GM19193 (cell line): ENCODE data around the gene BAIAP2L2.

ENCODE experiments used
- POLR2A ChIP-seq: IDR thresholded peaks from 4 replicates; pipeline ENCODE4 v1.6.1; 2011; ENCODE audit not compliant: insufficient read depth, insufficient read length; ENCODE audit errors: extremely low read depth

Gene BAIAP2L2, protein sequence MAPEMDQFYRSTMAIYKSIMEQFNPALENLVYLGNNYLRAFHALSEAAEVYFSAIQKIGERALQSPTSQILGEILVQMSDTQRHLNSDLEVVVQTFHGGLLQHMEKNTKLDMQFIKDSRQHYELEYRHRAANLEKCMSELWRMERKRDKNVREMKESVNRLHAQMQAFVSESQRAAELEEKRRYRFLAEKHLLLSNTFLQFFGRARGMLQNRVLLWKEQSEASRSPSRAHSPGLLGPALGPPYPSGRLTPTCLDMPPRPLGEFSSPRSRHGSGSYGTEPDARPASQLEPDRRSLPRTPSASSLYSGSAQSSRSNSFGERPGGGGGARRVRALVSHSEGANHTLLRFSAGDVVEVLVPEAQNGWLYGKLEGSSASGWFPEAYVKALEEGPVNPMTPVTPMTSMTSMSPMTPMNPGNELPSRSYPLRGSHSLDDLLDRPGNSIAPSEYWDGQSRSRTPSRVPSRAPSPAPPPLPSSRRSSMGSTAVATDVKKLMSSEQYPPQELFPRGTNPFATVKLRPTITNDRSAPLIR

DNA sequence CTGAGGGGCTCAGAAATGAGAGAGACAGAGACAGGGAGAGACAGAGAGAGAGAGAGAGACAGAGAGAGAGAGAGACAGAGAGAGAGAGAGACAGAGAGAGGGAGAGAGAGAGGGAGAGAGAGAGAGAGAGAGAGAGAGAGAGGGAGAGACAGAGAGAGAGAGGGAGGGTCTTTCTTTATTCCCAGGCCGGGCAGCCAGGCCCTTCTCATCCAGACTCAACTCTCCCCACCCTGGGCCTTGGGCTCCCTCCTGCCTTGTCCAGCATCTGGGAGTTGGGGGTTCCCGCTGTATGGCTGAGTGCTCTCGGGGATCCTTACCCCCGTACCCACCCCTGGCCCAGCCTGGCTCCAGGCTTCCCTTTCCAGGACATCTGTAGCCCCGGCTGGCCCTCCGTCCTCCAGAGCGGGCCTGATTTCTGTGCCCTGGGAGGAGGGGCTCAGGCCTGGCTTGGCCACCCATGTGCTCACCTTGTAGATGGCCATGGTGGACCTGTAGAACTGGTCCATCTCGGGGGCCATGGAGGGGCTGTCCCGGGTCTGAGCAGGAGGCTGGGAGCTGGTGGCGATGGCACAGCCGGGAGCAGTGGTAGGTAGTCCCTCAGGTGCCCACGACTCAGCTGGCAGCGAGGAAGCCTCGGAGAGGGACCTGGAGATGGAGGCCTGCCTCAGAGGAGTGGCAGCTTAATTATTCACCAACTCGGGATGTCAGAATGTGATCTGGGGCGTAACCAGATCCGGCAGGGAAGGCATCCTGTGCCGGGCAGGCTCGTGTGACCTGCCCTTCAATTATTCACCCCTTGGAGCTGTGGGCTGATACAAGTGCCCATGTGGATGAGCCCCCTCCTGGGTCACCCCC, at the start of gene BAIAP2L2:
Gene BAIAP2L2, minus strand, starts transcription at position 677 of the 855 bp plus-strand sequence. Its CDS starts 159 bp downstream, at position 518.
- TF ChIP-seq POLR2A, result no peak

DNA sequence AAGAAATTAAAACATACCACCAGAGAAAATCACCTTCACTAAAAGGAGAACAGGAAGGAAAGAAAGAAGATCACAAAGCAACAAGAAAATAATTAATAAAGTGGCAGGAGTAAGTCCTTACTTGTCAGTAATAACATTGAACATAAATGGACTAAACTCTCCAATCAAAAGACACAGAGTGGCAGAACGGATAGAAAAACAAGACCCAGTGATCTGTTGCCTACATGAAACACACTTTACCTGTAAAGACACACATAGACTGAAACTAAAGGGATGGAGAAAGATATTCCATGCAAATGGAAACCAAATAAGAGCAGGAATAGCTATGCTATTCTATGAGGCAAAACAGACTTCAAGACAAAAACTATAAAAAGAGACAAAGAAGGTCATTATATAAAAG, 45.2 kb upstream of the BAIAP2L2 start:
- no peak for TF ChIP-seq POLR2A

- TF ChIP-seq POLR2A, result no peak
Observed at GRCh38 chr22:38153821-38154562, 43.5 kb upstream of the BAIAP2L2 start.

GRCh38 chr22:38151126-38151500, 40.6 kb upstream of the BAIAP2L2 start:
- no peak for TF ChIP-seq POLR2A

DNA sequence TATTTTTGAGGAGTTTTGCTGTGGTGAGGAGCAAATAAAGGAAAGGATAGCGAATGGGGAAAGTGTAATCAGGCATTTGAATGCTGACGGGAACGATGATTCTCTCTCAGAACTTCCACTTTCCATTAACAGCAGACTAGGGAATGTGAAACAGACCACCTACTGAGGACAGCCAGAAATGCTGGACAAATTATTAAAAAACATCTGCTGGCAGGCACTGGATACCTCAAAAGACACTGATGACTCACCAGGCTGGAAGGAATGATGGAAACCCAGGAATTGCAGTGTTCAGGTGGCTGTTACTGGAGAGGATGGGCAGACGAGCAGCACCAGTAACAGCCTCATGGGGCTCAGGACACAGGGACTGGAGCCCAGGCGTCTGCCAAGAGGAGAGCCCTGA, 37.8 kb upstream of the BAIAP2L2 start:
- TF ChIP-seq POLR2A, result no peak

DNA sequence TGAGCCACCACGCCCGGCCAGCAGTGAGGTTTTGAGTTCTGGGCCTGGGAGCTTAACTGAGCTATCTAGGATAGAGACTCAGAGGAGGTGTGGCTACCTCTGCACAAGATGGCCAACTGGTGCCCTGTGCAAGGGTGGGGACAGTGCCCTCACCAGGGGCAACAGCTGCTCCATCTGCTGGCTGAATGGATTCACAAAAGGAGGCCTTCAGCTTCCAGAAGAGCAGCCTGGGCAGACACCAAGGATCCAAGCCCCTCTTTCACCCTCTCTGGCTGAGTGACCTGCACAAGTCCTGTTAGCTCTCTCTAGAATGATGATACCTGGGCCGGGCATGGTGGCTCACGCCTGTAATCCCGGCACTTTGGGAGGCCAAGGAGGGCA, 33.5 kb upstream of the BAIAP2L2 start:
- TF ChIP-seq POLR2A, result no peak

DNA sequence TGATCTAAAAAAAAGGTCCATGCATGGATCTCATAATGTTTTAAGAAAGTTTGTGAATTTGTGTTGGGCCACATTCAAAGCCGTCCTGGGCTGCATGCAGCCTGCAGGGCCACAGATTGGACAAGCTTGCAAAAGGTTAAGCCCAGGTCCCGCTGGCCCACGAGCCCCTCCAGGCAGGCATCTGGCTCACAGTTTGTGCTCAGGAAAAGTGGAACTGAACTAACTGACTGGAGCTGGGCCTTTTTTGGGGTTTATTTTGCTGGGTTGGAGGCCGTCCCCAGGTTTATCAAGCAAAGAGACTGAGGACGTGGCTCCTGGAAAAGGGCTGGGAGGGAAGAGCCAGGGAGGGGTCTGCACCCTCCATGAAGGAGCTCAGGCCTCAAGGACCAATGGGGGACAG, 32.1 kb upstream of the BAIAP2L2 start:
- TF ChIP-seq POLR2A, result no peak

GRCh38 chr22:38141217-38141973, 30.9 kb upstream of the BAIAP2L2 start:
- no peak for TF ChIP-seq POLR2A

DNA sequence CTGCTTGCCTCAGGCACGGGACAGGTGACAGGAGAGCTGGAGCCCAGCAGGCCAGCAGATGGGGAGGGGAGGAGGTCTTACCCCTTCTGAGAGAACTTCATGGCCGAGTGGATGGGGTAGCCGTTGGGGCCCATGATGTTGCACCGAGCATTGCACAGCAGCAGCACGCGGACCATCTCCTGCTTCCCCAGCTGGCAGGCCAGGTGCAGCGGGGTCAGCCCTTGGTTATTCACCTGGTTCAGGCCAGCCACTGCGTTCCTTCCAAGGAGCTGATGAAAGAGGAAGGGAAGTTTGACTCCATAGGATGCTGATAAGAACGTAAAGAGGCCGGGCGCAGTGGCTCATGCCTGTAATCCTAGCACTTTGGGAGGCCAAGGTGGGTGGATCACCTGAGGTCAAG, 29.4 kb upstream of the BAIAP2L2 start:
- no peak for TF ChIP-seq POLR2A

DNA sequence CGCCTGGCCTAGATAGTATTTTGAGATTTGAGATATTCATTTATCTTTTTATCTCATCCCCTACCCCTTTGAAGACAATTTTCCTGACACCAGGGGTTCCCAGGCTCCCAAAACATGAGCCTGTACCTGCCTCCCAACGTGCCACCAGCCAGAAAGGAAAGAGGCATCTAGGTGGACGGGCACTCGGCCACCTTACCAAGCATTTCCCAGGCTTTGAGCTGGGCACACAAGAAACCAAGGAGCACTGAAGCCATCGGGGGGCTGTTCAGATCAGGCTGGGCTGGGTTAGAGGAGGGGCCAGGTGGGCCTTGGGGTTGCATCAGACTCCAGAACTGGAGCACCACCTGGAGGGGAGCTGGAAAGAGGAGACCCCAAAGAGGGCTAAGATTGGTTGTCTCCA, 28.5 kb upstream of the BAIAP2L2 start:
- TF ChIP-seq POLR2A, result no peak

DNA sequence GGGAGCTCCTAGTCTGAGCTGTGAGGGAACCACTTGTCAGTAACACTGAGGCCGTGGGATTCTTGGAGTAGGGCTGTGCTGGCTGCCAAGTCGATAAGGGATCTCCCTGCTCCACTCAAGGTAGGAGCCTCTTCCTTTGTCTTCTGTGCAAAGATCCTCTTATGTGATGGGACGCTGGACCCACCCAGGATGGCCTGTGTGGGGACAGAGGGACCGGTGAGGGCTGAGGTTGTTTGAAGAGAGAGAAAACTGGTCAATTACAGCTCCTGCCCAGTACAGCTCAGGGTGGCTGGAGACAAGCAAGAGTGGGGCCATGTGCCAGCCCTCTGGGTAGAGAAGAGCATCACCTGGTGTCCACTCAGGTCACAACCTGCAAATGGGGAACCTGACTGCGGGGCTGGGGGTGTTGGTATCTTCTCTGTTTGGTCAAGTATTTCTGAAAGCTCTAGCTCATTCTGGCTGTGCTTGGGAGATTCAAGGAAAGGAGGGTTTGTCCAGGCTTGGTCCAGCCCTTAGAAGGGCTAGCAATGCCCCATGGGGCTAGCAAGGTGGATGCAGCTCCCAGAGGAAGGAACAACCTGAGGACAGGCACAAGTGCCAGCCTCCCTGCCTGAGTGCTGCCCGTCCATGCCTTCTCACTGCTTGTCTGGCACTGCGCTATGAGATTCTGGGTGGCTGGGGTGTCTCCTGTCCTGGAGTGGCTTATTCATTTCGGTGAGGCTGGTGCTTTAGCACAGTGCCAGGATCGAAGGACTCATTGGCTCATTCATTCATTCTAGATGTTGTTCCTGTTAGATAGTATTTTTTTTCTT, 27.6 kb upstream of the BAIAP2L2 start:
- no peak for TF ChIP-seq POLR2A

DNA sequence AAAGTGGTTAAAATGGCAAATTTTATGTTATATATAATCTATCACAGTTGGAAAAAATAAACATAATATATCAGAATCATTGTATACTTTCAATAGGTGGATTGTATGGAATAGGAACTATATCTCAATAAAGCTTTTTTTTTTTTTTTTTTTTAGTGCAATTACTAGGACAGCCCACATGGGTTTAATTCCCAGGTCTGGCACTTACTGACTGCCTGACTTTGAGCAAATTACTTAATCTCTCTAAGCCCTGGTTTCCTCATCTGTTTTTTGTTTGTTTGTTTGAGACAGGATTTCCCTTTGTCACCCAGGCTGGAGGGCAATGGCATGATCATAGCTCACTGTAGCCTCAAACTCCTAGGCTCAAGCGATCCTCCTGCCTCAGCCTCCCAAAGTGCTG, 26.1 kb upstream of the BAIAP2L2 start:
- no peak for TF ChIP-seq POLR2A

- TF ChIP-seq POLR2A, result no peak
Observed at GRCh38 chr22:38135133-38135706, 24.7 kb upstream of the BAIAP2L2 start.
